HG03095 (cell line): ENCODE measurements around the gene AHSP.
"Not testable (repeated sequence)": the region's sequence is repeated elsewhere in the genome, so short reads cannot be mapped to it uniquely, and the experiment has no call there.

Experiments
- ATAC-seq: cut with Tn5 transposase; IDR thresholded peaks from one replicate; pipeline ENCODE4 v1.9.1; 2021; ENCODE audit warnings: moderate library complexity; ENCODE audit not compliant: unreplicated experiment

Gene AHSP

GRCh38 chr16:31499928-31500327 lies 27.8 kb upstream of the AHSP start:
- no peak for ATAC-seq

GRCh38 chr16:31501226-31501965 lies 26.3 kb upstream of the AHSP start:
- no peak for ATAC-seq

- no peak for ATAC-seq
Measured at GRCh38 chr16:31501966-31502348, 25.7 kb upstream of the AHSP start.

- ATAC-seq, result no peak
Measured at GRCh38 chr16:31502981-31503380, 24.7 kb upstream of the AHSP start.

DNA sequence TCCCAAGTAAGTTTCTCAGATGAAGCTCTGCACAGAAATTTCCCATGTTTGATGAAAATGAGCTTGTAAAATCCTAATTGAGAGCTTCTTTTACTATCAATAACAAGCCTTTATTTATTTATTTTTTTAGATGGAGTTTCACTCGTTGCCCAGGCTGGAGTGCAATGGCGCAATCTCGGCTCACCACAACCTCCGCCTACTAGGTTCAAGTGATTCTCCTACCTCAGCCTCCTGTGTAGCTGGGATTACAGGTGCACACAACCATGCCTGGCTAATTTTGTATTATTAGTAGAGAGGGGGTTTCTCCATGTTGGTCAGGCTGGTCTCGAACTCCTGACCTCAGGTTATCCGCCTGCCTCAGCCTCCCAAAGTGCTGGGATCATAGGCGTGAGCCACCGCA lies 24.1 kb upstream of the AHSP start:
- ATAC-seq, result not testable (repeated sequence)

DNA sequence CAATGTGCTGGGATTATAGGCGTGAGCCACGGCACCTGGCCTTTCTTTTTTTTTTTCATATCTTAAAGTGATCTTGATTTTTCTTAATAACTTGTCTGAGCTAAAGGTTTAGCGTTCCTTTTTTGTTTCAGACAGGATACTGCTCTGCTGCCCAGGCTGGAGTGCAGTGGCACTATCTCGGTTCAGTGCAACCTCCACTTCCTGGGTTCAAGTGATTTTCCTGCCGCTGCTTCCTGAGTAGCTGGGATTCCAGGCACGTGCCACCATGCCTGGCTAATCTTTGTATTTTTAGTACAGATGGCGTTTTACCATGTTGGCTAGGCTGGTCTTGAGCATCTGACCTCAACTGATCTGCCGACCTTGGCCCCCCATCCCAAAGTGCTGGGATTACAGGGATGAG lies 23.5 kb upstream of the AHSP start:
- no peak for ATAC-seq

DNA sequence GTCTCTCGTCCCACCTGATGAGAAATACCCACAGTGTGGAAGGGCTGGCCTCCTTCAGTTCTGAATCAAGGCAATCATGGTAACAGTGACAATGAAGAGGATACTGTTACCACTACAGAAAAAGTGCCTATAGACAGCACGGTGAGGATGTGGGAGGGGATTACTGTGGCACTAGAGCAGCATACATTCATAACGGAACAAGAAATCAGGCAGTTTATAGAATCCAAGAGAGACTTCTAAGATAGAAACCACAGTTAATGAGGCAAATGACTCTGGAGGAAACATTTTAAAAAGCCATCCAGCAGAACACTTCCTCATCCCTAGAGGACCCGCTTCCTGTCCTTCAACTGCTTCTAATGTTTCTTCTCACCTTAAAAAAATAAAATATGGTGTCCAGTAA lies 22.2 kb upstream of the AHSP start:
- ATAC-seq, result no peak

- peak; percentile 1 for ATAC-seq
Measured at GRCh38 chr16:31507617-31507928, 20.1 kb upstream of the AHSP start.

- ATAC-seq, result peak; percentile 88
Measured at GRCh38 chr16:31507929-31508705, 19.6 kb upstream of the AHSP start, which contains the start of gene RUSF1. Gene RUSF1, minus strand, starts transcription at chr16:31508391. Its CDS starts 18 bp downstream, at chr16:31508373.

- no peak for ATAC-seq
Measured at GRCh38 chr16:31508706-31509195, 18.9 kb upstream of the AHSP start.

GRCh38 chr16:31513126-31513525 lies 14.6 kb upstream of the AHSP start:
- ATAC-seq, result no peak

- no peak for ATAC-seq
Measured at GRCh38 chr16:31513884-31514283, 13.8 kb upstream of the AHSP start.

- ATAC-seq, result no peak
Measured at GRCh38 chr16:31517800-31518402, 9.8 kb upstream of the AHSP start.

DNA sequence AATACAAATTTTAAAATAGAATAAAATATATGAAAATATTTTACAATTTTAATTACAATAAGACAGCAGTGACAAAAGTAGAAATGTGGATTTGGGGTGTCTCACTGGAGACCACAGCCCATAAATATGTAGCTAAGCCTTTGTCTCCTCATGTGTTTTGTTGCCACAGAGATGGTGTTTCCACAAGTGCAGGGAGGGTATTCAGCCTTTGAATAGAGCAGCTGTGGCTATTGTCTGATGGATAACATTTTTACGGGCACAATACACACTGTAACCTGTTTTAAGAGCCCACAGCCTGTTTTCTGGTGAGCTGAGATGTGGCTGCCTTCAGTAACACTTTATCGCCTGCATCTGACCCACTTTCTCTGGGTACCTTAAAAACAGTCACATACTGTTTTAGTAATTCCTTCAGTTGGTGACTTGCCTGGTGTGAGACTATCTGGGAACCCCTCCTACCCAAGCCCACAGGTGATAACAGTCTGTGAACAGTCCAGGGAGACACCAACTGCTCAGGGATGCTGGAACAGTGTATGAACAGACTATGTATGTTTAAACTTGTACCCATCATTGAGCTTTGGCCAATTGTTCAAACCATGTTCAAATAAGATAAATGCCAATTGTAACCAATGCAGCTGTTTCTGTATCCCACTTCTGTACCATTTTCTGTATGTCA lies 7.8 kb upstream of the AHSP start:
- ATAC-seq, result no peak

GRCh38 chr16:31521368-31521767 lies 6.3 kb upstream of the AHSP start:
- ATAC-seq, result no peak

DNA sequence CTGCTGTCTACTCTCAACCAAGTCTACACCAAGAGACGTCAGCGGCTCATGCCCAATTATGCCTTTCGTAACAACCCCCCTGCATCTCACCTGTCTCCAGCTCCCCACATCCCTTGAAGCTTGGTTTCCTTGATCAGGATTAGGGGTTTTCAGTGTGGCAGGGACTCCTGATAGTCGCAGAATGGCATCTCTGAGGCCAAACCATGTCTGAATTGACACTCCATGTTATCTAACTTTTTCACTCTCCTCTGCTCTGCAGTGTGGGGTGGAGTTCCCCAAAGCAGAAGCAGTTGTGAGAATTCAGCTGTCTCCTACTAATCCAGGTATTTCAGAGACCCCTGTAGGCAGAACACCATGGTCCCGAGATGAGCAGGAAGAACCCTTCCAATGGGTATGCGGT lies 5.6 kb upstream of the AHSP start:
- no peak for ATAC-seq

GRCh38 chr16:31523768-31524167 lies 3.9 kb upstream of the AHSP start:
- ATAC-seq, result not testable (repeated sequence)

DNA sequence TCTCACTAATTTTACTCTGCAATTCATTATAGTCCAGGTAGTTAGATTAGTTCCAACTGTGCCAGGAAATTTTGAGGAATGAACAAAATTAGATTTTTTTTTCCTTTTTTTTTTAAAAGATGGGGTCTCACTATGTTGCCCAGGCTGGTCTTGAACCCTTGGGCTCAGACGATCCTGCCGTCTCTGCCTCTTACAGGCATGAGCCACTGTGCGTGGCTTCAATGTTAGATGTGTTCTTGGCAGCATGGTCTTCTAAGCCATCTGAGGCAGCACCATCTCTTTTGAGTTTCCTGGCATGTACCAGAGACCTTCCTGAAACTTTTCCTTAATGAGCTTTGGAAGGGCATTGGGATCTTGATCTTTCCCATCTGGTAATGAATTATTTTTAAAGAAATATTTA lies 2.6 kb upstream of the AHSP start:
- no peak for ATAC-seq

GRCh38 chr16:31528523-31529107 lies 915 bp downstream of the AHSP start:
- no peak for ATAC-seq

GRCh38 chr16:31529108-31529936 lies 1.6 kb downstream of the AHSP start:
- ATAC-seq, result no peak
